H1 (cell line): ENCODE results near the gene SAPCD1. TPM values are rescaled to one million over a fixed set of nuclear protein-coding genes. Genes with fewer than 3 reads are reported as not detected.

Source experiments
- BACH1 ChIP-seq: IDR thresholded peaks from 2 replicates; pipeline ENCODE4 v1.6.1; 2012; ENCODE audit warnings: low read length, improper control_type of control experiment
- CHD1 ChIP-seq: IDR thresholded peaks from 2 replicates; pipeline ENCODE4 v1.6.1; 2012; ENCODE audit warnings: low read depth, low read length, improper control_type of control experiment
- CHD2 ChIP-seq: IDR thresholded peaks from 2 replicates; pipeline ENCODE4 v1.6.1; 2012; ENCODE audit warnings: low read length, improper control_type of control experiment
- CTBP2 ChIP-seq: IDR thresholded peaks from 2 replicates; pipeline ENCODE4 v1.7.0; 2011; ENCODE audit warnings: borderline replicate concordance, mild to moderate bottlenecking, moderate library complexity, mixed read lengths, low read length; ENCODE audit not compliant: insufficient read depth, insufficient read length
- EP300 ChIP-seq, 2 experiments: IDR thresholded peaks; 1 replicate in 1 of 2; 2 replicates in 1 of 2; pipeline ENCODE4 v1.6.1; 2011 to 2012; ENCODE audit warnings: low read depth in 2 of 2, low read length in 2 of 2, mild to moderate bottlenecking in 2 of 2, borderline replicate concordance in 1 of 2, inconsistent platforms in 1 of 2, moderate library complexity in 1 of 2
- EZH2 ChIP-seq: fragments of 200-600 bp; sonication (generic); IDR thresholded peaks from 2 replicates; pipeline ENCODE4 v1.7.1; 2012; ENCODE audit warnings: low read depth, mild to moderate bottlenecking, moderate library complexity, low read length, inconsistent platforms; ENCODE audit not compliant: severe bottlenecking
- FOSL1 ChIP-seq: IDR thresholded peaks from 2 replicates; pipeline ENCODE4 v1.6.1; 2011; ENCODE audit warnings: mild to moderate bottlenecking, low read depth, low read length, moderate library complexity; ENCODE audit not compliant: insufficient read depth
- JUN ChIP-seq: IDR thresholded peaks from 2 replicates; pipeline ENCODE4 v1.6.1; 2011; ENCODE audit warnings: low read depth, mild to moderate bottlenecking, improper control_type of control experiment, low read length
- KDM1A ChIP-seq: fragments of 200-600, 300-600 bp; sonication (generic); IDR thresholded peaks from 2 replicates; pipeline ENCODE4 v1.7.1; 2016; ENCODE audit warnings: mild to moderate bottlenecking, low read length, borderline replicate concordance
- MAX ChIP-seq: IDR thresholded peaks from 2 replicates; pipeline ENCODE4 v1.6.1; 2012; ENCODE audit warnings: inconsistent platforms
- NANOG ChIP-seq: IDR thresholded peaks from 2 replicates; pipeline ENCODE4 v1.6.1; 2011; ENCODE audit warnings: low read length, low read depth, mild to moderate bottlenecking, inconsistent platforms; ENCODE audit not compliant: insufficient read depth, poor library complexity, severe bottlenecking
- RFX5 ChIP-seq: IDR thresholded peaks from 2 replicates; pipeline ENCODE4 v1.6.1; 2011; ENCODE audit warnings: low read depth, low read length, improper control_type of control experiment, borderline replicate concordance
- SAP30 ChIP-seq: fragments of 300-600 bp; sonication (generic); IDR thresholded peaks from 2 replicates; pipeline ENCODE4 v1.7.1; 2012; ENCODE audit warnings: low read length, moderate library complexity, mild to moderate bottlenecking, inconsistent platforms; ENCODE audit not compliant: insufficient read depth, insufficient replicate concordance
- SIN3A ChIP-seq, 2 experiments: IDR thresholded peaks in 1 of 2; conservative IDR thresholded peaks in 1 of 2; 2 replicates each; pipeline ENCODE4 v1.6.1; 2011 to 2012; ENCODE audit warnings: low read length in 2 of 2, improper control_type of control experiment in 1 of 2, low read depth in 1 of 2, mild to moderate bottlenecking in 1 of 2
- SIX5 ChIP-seq: IDR thresholded peaks from 2 replicates; pipeline ENCODE4 v1.6.1; 2011; ENCODE audit warnings: mild to moderate bottlenecking, low read depth, low read length
- SP1 ChIP-seq: IDR thresholded peaks from 2 replicates; pipeline ENCODE4 v1.6.1; 2011; ENCODE audit warnings: low read depth, low read length
- SP2 ChIP-seq: IDR thresholded peaks from 2 replicates; pipeline ENCODE4 v1.6.1; 2012; ENCODE audit warnings: mild to moderate bottlenecking, low read length, inconsistent platforms
- SRF ChIP-seq: IDR thresholded peaks from 2 replicates; pipeline ENCODE4 v1.6.1; 2011; ENCODE audit warnings: mild to moderate bottlenecking, low read depth, low read length, moderate library complexity
- TAF1 ChIP-seq: IDR thresholded peaks from 2 replicates; pipeline ENCODE4 v1.6.1; 2011; ENCODE audit warnings: mild to moderate bottlenecking, low read depth, low read length
- polyA plus RNA-seq, 7 experiments: library from polyadenylated mRNA; depleted of rRNA in 3 of 7; stranded (reverse) in 5 of 7; unstranded in 2 of 7; fragments of >200 nt in 5 of 7; fragments of 200-250 nt in 2 of 7; gene quantifications; 1 replicate in 5 of 7; 2 replicates in 1 of 7; 4 replicates in 1 of 7; pipeline versions ENCODE4 v1.2.1 to v1.2.3, GENCODE V29; 2011 to 2013; ENCODE audit warnings: missing spikeins in 2 of 7, mixed read lengths in 2 of 7
- total RNA-seq: library from RNA; stranded (reverse); fragmentation: NEBNext Ultra II Directional; extraction: Animal tissue kit (Norgen Biotek cat#: 25700); gene quantifications from 2 replicates; pipeline ENCODE4 v1.2.1, GENCODE V29; 2021

The SAPCD1 gene
- total and polyA plus RNA-seq, 2 of the 8 experiments (the other 6 are each of a cell fraction or from before 2014, with no cell fraction given) = 3.1 to 5.9 TPM

DNA sequence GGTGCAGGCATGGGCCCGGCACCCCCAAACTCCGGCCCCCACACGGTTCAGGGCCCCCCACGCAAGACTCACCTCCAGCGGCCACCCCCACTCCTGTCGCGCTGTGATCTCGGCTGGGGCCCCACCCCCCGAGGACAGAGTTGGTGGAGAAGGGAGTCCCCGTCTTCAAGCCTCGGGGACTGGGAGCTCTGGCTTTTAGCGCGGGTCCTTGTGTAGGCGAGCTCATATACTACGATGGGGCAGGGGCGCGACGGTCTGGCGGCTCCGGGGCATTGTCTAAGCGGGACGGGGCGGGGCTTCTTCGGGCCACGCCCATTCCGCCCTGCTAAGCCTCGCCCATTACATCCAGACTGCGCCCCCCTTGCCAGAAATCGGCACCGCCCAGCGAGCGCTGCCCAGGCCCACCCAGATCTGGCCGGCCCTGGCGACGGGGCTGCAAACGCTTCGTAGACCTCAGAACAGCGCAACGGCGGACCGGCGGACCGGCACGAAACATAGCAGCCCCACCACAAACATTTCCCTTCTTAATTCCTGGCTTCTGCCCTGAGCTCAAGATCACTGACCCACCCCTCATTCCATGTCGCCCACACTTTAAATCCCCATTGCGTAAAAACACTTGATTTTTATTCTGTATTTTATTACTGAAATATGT, 32.4 kb upstream of the SAPCD1 start (continued):
- TF ChIP-seq NANOG (no peak), SP1 (peak; percentile 53), SRF (no peak), RFX5 (no peak), MAX (peak; percentile 28; the same call in 1 of the 2 replicates), TAF1 (peak; percentile 75), EZH2 (no peak), CTBP2 (no peak), CHD2 (no peak), KDM1A (no peak), JUN (no peak), SIX5 (no peak), EP300 (IDR thresholded peaks at IDR 0.05; ENCODE audit: borderline replicate concordance in 1 of 2, low read depth in 2 of 2, low read length in 2 of 2) (0 out of 3 replicates have a peak, but pooled peaks of 1 of the 2 experiments have one; percentile 19), CHD1 (no peak), SP2 (no peak), FOSL1 (no peak), SAP30 (no peak), SIN3A (conservative IDR thresholded peaks at IDR 0.05 in 1 of 2, IDR thresholded peaks at IDR 0.05 in 1 of 2; ENCODE audit: low read depth in 1 of 2, low read length in 2 of 2) (no peak; a peak in 1 of 4 replicates), BACH1 (no peak)
